GM18870 (cell line): ENCODE results near the gene ADNP2.
"Not testable (repeated sequence)": the region's sequence is repeated elsewhere in the genome, so short reads cannot be mapped to it uniquely, and the experiment has no call there.

Experiments
- ATAC-seq: cut with Tn5 transposase; IDR thresholded peaks from one replicate; pipeline ENCODE4 v1.9.1; 2021; ENCODE audit warnings: moderate library complexity; ENCODE audit not compliant: unreplicated experiment

ADNP2 gene

DNA sequence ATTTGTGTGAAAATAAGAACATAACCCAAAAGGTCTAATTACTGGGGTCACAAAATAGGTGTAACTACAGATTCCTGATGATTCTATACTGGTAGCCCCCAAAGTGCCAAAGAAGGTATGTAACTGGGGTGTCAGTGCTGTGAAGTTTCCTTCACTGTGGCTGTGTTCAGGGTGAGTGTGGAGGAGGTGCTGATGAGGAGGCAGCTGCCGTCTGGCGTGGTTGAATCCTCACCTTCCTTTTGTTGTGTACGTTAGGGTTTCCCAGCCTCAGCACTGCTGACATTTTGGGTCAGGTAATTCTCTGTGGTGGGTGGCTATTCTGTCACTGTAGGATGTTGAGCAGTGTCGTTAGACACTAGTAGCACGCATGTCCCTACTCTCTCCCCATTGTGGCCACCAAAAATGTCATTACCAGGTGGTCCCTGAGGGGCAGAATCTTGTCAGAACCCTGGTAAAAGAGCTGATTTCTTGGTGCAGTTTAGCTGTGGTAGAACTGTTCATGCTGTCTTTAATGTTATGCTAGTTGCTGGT, 31.5 kb downstream of the ADNP2 start:
- no peak for ATAC-seq

DNA sequence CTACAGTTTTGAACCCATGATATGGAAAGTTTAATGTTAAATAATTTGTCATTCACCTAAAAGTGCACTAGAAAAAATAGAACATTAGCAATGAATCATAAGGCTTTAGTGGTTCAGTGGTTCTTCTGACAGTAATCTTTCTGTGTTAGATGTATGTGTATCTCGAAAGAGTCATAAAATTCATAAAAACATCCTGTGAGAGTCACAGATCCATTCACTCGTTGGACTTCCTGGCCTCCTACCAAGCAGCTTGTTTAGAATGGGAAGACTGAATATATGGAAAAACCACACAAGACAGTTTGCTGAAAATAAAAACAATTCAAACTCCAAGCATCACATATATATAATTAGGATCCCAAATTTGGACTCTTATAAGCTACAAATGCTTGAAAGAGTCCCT, 34.8 kb downstream of the ADNP2 start:
- no peak for ATAC-seq

DNA sequence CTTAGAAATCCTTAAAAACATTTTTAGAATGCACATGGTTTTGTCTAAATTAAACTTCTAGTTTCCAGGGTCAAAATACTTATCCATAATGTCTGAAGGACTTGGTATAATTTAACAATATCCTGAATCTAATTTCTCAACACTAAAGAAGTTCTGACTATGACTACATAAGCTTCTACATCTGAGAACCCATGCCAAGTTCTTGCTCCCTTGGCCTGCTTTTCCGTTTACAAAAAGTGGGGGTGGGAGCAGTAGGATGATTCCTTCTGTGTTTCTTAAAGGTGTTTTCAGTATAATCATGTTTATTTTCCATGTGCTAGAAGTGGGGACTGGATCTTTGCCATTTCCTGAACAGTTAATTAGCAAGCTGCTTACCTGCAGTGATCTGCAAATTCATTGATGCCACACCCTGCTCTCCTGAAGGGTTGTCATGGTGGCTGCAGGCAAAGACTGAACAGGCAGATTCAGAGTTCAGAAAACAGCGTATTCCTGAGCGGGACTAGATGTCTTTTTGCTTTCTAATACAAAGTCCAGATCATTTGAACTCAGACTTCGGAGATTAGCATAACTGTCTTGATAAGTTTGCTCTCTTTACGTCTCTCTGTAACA, 36.2 kb downstream of the ADNP2 start:
- ATAC-seq, result no peak

DNA sequence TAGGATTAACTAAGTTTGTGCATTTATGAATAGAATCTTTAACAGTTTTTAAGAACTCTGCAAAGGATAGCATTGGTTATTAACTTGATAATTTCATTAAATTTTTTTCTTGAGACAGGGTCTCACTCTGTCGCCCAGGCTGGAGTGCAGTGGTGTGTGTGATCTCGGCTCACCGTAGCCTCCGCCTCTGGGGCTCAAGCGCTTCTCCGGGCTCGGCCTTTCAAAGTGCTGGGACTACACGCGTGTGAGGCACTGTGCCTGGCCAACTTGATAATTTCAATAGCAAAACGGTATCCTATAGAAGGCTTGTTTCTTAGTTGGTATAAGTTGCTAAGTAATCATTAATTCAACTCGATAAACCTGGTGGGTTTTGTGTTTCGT, 38.0 kb downstream of the ADNP2 start:
- peak; percentile 14 for ATAC-seq

DNA sequence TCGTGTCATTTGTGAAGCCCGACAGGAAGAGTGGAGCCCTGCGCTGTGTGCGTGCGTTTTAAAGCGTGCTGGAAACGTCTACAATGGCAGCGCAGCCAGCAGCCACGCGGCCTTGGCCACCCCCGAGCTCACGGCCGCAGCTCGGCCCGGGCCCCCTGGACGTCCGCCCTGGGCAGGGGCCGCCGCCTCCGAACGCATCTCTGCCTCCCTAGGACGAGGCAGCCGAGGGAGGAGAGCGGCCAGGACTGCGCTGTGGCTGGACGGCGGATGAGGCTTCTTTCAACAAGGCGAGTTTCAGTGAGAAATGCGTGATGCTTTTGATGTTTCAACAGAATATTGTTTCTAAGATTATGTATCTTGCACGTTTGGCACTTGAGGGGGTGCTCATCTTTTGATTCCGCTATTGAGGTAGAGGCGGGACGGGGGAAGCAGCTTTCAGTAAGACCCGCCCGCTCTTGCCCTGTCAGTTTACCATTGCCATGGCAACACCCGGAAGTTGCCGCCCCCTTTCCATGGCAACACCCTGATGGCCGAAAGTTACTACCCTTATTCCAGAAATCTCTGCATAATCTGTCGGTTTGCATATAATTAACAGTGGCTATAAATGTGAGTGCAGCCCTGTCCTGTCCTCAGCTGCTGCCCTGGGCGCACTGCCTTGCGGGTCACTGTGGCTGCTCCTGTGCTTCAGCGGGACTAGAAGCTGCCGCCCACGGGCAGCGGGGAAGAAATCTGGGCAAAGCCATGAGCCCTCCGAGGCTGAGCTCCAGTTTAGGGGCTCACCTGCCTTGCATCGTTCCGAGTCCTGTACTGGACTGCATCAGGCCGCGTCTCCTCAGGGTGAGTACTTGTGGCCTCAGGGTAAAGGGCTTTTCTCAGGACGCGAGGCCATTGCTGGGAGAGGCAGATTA, 38.6 kb downstream of the ADNP2 start:
- ATAC-seq, result peak; percentile 77

DNA sequence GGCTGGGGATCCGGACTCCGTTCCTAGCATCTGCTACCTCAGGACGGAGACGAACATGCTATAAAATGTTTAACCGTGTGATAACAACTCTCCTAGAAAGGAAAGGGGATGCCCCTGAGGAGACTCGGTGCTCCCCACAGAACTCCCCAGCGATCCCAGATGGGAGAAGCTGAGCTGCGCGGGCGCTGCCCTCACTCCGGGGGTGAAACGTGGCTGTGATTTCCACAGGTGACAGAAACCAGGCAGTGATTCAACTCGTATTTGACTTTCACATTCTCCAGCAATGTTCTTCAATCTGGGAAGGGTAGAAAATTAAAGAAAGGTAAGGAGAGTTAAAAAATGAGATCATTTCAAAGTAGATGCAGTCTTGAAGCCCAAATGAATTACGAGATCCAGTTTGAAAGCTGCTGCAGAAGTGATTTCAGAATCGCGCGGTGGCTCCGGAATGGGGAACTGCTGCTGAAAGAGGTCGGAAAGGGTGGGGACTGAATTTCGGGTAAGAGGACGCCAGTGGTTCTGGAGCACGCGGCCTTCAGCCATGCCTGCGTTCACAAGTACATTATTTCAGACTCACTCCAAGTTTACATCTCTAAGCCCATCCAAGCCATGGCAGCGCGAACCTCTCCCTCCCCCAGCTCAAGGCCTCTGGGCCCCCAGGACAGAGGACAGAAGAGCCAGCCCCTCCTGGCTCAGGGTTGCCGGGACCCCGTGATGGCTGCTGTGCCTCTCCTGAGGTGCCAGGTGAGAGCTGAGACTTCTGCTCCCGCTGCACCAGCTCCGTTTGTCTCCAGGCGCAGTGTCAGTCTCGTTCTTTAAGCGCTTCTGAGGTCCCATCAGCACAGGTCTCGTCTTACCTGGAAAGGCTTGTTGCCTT, 39.5 kb downstream of the ADNP2 start:
- no peak for ATAC-seq

DNA sequence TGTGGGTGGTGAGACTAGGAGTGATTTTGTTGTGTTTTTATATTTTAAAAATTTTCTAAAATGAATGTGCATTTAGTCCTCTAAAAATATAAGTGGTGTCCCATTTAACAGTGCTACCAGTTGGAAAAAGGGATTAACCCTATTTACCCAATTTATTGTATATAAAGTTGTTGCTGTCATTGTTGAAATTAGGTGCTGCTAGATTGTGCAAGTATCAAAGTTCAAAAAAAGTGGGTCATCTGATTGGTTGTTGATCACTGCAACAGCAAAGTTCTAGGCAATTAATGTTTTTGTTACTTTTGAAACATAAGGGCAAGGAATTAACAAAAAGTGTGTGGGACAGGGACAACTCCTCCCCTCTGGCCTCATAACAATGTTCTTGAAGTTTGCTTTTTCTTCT, 40.6 kb downstream of the ADNP2 start:
- no peak for ATAC-seq

DNA sequence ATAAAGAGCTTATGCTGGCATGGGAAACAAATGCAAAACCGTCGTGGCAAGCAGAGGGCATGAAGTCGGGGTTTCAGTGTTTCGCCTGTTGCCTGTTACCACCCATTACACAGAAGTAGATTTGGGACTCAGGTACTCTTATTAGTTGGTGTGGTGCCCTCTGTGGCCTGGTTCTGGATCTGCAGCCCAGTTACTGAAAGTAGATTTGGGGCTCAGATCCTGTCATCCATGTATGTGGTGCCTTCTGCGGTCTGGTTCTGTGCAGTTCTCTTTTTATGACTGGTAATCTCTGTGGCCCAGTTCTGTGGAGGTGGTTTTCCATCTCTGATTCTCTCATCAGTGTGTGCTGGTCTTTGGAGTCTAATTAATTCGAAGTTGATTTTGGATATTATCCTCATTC, 45.2 kb downstream of the ADNP2 start:
- ATAC-seq, result peak; percentile 52

DNA sequence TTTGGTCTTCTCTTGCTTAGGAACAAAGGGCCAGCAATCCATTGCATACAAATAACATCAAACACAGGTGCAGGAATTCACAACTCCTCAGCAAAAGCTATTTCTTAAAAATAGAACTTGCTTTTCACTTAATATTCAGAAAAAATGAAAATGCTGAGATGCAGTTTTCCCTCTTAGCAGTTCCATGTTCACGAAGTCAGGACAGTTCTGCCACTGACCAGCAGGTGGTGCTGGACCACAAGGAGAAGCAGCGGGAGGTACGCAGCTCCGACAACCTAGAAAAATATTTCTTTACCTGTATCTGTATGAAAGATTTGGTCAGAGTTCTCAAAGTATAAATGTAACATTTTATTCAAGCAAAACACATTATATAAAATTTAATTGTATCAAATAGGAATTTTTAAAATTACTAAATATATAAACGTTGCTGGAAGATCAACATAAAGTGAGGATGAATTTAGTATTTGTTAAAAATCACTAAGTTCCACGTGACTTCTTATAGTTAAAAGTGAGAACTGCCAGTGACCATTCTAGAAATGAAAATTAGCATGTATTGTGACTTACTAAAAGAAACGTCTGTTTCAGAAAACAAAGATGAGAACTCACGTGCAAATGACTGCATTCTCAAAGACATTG, 48.8 kb downstream of the ADNP2 start:
- no peak for ATAC-seq

DNA sequence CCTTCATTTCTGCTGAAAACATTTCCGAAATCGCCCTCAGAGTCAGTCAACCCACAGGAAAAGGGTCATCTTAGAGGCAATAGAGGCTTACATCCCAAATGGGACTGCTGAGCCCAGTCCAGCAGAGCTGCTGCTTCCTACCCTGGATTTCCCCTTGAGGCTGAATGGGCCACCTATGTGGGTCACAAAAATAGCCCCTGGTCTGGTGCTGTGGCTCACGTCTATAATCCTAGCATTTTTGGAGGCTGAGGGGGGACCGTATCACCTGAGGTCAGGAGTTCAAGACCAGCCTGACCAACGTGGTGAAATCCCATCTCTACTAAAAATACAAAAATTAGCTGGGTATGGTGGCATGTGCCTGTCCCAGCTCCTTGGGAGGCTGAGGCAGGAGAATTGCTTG, 49.3 kb downstream of the ADNP2 start:
- no peak for ATAC-seq

DNA sequence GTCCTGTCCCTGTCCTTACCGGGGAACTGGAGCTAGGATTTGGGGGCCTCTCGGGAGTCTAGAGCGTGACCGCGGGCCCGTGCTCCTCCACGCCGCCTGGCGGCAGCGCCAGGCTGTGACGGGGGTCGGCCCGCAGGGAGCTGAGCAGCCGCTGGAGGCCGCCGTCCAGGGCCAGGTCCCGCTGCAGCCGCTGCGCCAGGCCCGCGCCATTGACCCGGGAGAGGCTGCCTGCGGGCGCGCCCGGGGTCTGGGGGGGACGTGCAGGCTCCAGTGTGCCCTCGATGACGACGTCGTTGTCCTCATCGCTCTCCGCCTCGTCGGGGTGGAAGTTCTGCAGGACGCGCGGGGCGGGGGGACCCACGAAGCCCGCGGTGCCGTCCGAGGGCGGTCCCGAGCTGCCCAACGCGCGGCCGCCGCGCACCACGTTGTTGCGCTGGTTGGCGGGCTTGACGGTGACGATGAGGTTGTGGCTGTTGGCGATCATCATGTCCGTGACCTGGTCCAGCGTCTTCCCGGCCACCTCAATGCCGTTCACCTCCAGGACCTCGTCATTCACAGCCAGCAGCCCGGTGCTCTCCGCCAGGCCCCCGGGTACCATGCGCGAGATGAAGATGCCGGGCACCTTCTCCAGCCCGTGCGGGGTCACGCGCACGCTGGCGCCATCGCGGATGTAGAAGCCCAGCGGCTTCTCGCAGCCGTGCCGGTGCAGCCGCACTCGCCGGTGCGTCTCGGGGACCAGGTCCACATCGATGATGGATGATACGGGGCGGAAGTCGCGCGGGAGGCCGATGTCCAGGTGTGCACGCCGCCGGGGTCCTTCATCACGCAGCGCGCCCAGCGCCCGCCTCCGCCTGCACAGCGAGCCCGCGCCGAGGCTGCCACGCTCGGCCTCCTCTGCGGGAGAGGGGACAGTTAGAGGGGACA, 50.9 kb downstream of the ADNP2 start:
- ATAC-seq, result no peak

DNA sequence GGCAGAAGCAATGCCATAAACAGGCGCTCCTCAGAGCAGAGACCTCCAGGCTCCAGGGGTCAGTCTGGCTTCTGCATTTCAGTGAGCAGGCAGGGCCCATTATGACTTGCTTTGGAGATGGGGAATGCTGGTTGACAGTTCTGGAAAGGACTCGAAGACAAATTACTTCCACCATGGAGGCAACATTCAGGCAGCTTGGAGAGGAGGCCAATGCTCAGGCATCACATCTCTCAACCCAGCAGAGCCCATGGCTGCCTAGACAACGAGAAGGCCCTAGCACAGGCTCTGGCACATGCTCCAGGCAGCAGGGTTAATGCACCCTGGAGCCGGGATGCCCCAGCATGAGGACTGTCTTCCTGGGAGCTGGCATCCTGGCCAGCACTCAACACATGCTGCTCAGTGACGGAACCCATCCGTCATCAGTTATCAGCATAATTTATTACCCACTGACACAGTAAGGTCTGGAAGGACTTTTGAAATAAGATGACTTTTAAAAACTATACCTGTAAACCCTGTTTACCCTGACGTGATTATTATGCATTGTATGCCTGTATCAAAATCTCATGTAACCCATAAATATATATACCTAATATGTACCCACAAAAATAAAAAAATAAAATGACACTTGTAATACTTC, 52.8 kb downstream of the ADNP2 start:
- no peak for ATAC-seq

DNA sequence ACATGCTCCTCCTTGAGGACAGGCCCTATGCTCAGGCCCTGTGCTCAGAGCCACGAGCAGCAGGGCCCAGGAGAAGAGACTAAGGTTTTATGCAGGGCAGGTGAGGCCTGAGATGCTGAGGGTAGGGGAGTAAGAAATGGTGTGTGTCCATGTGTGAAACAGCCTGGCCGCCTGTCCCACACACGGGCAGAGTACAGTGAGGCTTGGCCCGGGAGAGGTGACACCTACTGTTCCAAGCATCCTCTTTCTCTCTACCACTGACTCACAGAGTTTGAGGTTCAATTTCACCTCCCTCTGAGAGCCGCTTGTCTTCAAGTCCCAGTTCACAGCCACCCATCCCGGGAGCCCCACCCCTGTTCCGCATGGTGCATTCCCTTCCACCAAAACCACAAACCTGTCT, 54.1 kb downstream of the ADNP2 start:
- no peak for ATAC-seq

DNA sequence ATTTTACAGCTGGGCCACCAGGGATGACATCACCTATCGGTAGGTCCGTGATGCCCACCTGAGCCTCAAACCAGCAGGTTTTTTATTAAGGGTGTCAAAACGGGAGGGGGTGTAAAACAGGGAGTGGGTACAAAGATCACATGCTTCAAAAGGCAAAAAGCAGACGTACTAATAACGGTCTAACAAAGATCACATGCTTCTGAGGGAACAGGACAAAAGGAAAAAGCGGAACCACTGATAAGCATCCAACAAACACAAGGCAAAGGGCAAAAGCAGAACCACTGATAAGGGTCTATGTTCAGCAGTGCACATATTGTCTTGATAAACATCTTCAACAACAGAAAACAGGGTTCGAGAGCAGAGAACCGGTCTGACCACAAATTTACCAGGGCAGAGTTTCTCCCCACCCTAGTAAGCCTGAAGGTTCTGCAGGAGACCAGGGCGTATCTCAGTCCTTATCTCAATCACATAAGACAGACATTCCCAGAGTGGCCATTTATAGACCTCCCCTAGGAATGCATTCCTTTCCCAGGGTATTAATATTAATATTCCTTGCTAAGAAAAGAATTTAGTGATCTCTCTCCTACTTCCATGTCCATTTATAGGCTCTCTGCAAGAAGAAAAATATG, 55.8 kb downstream of the ADNP2 start:
- not testable (repeated sequence) for ATAC-seq

DNA sequence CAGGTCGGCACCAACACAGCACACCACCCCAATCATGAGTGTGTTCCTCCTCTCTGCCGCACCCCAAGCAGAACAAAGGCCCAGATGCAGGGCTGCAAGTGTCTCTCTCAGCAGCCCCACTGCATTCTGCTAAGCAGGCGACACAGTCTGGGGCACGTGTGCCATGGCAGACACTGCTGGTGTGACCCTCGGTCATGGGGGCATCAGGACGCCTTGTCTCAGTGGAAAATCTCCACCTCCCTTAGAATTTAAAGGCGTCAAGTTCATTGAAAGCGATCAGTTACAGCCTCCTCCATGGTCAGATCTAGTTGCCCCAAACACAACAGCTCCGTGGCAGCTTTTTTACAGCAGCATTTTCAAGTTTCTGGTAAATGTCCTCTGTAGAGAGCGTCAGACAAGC, 57.2 kb downstream of the ADNP2 start:
- no peak for ATAC-seq

DNA sequence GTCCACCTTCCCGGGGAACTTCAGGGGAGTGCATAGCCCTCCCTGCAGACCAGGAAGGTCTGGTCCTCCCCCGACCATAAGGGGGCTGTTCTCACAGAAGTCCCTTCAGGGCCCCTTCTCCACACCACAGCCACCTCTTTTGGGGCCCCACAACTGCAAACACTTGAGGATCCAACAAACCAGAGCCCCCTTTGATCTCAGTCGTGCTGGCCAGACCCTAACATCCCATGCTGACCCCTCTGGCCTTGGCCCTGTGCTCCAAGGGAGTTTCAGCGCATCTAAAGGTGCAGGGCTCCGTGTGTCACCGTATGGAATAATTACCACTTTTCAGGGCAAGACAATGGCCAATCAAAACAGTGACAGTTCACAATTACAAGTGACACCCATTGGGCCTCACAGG, 57.7 kb downstream of the ADNP2 start:
- no peak for ATAC-seq

DNA sequence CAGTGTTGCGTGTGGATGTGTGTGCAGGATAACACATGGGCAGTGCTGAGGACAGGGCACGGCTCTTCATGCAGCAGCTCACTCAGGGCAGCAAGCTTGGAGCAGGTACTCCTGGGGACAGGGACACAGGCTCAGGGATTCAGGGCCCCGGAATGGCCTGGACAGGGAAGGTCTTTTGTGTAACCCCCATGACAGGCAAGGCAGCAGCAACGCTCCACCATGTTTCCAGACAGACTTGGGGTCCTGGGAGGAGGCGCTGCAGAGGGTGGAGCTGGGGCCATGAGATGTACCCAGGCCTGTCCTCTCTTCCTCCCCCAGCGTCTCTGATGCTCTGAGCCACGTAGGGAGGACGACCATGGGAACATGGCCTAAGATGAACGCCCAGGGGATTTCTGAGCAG, 58.3 kb downstream of the ADNP2 start:
- no peak for ATAC-seq

DNA sequence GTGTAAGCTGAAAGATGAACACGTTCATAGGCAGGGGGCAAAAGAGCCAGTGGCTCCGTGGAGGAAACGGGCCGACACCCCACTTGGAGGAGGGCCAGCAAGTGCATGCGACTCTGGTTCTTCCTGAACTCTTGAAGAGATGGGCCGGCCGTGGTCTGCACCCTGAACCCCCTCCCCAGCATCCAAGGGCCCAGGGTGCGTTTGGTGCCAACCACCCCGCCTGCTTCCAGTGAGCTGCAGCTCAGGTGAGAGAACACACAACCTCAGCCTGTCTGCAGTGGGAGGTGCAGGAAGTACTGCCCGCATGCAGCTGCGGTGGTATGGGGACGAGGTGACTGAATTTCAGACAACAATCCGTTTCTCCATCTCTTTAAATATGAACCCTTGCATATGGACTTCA, 58.9 kb downstream of the ADNP2 start:
- ATAC-seq, result no peak

DNA sequence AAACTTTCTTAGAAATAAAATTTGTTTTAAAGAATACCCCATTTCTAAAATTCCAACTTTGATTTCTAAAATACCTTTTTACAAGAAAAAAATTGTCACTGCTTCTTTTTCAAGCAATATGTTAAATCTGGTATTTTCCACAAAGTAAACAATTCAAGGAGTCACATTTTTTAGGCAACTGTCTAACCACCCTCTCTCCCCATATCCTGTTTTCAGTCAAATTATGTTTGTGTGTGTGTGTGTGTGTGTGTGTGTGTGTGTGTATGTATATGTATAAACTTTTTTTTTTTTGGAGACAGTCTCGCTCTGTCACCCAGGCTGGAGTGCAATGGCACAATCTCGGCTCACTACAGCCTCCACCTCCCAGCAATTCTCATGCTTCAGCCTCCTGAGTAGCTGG, 59.3 kb downstream of the ADNP2 start:
- no peak for ATAC-seq
